Activated CD4-positive, alpha-beta T cell treated with anti-CD3 and anti-CD28 coated beads, Interleukin-10, Interleukin-2, amounts not matched to agents 100 ng/mL and 50 ng/mL, durations not matched to agents 16 hours and 8 hours (primary cell): ENCODE measurements around the gene HINT2.

Experiments used
- DNase-seq: peaks from one replicate; pipeline ENCODE4 v3.0.0-alpha.2; 2020

HINT2 gene

GRCh38 chr9:35811381-35812024 lies 3.3 kb downstream of the HINT2 start:
- DNase-seq = no peak

- DNase-seq = no peak
These were observed 4.7 kb downstream of the HINT2 start for GRCh38 chr9:35810122-35810521.

- no peak for DNase-seq
These were observed 6.4 kb downstream of the HINT2 start for GRCh38 chr9:35808433-35808832.

- DNase-seq = no peak
These were observed 8.7 kb downstream of the HINT2 start for GRCh38 chr9:35806101-35806500.

GRCh38 chr9:35801328-35802128 lies 13.3 kb downstream of the HINT2 start:
- DNase-seq = no peak

GRCh38 chr9:35800530-35800929 lies 14.3 kb downstream of the HINT2 start:
- no peak for DNase-seq

- peak; percentile 63 for DNase-seq
These were observed 16.0 kb downstream of the HINT2 start for GRCh38 chr9:35798658-35799374.

GRCh38 chr9:35797311-35798109 lies 17.3 kb downstream of the HINT2 start:
- no peak for DNase-seq

GRCh38 chr9:35795695-35796094 lies 19.1 kb downstream of the HINT2 start:
- no peak for DNase-seq

GRCh38 chr9:35793461-35793860 lies 21.4 kb downstream of the HINT2 start:
- no peak for DNase-seq

- DNase-seq = no peak
These were observed 22.0 kb downstream of the HINT2 start for GRCh38 chr9:35792826-35793225.

- DNase-seq = no peak
These were observed 22.6 kb downstream of the HINT2 start for GRCh38 chr9:35792024-35792813.

- no peak for DNase-seq
These were observed 23.4 kb downstream of the HINT2 start, which contains the start of gene NPR2 for GRCh38 chr9:35791297-35791921. TSS of gene NPR2 (plus strand) at chr9:35791591. CDS start at chr9:35792409, 818 bp downstream.

GRCh38 chr9:35790385-35791296 lies 24.2 kb downstream of the HINT2 start:
- DNase-seq = peak; percentile 69

- DNase-seq = no peak
These were observed 24.8 kb downstream of the HINT2 start for GRCh38 chr9:35790025-35790384.

GRCh38 chr9:35789541-35789940 lies 25.3 kb downstream of the HINT2 start:
- DNase-seq = no peak

GRCh38 chr9:35783418-35783817 lies 31.4 kb downstream of the HINT2 start:
- no peak for DNase-seq

- DNase-seq = no peak
These were observed 33.8 kb downstream of the HINT2 start for GRCh38 chr9:35781066-35781465.

- DNase-seq = no peak
These were observed 36.3 kb downstream of the HINT2 start for GRCh38 chr9:35778496-35778895.

GRCh38 chr9:35776018-35776417 lies 38.8 kb downstream of the HINT2 start:
- no peak for DNase-seq
